Osteoblast (primary cell): ENCODE results near the gene LAMTOR1. TPM values are rescaled to one million over a fixed set of nuclear protein-coding genes. Genes with fewer than 3 reads are reported as not detected.

Source experiments
- DNase-seq: peaks from one replicate; pipeline ENCODE4 v3.0.0; 2011; ENCODE audit warnings: low spot score, mixed read lengths; ENCODE audit not compliant: insufficient read length; ENCODE audit errors: missing footprints
- H2AFZ ChIP-seq: 2 replicates; pipeline ENCODE4 v1.6.0; 2011; ENCODE audit warnings: mild to moderate bottlenecking, low read length
- H3K27ac ChIP-seq: 2 replicates; pipeline ENCODE4 v1.5.1; 2011; ENCODE audit warnings: mild to moderate bottlenecking, low read depth, low read length, moderate library complexity
- H3K27me3 ChIP-seq: 2 replicates; pipeline ENCODE4 v1.6.0; 2012; ENCODE audit warnings: mild to moderate bottlenecking, control low read depth, inconsistent platforms, low read length, moderate library complexity; ENCODE audit not compliant: insufficient read depth
- H3K36me3 ChIP-seq: 2 replicates; pipeline ENCODE4 v1.5.1; 2011; ENCODE audit warnings: mild to moderate bottlenecking, low read length, control low read depth, moderate library complexity; ENCODE audit not compliant: insufficient read depth
- H3K4me1 ChIP-seq: 2 replicates; pipeline ENCODE4 v1.5.1; 2011; ENCODE audit warnings: mild to moderate bottlenecking, low read length, control low read depth, moderate library complexity; ENCODE audit not compliant: insufficient read depth
- H3K4me2 ChIP-seq: 2 replicates; pipeline ENCODE4 v1.6.0; 2011; ENCODE audit warnings: mild to moderate bottlenecking, low read length; ENCODE audit not compliant: insufficient read depth
- H3K4me3 ChIP-seq: fragments of 200-600 bp; sonication (generic); 3 replicates; pipeline ENCODE4 v1.5.1; 2012; ENCODE audit warnings: mild to moderate bottlenecking, low read length, inconsistent platforms; ENCODE audit not compliant: insufficient read depth
- H3K79me2 ChIP-seq: 2 replicates; pipeline ENCODE4 v1.6.0; 2012; ENCODE audit warnings: mild to moderate bottlenecking, low read length, control low read depth, inconsistent platforms; ENCODE audit not compliant: insufficient read depth
- H3K9me3 ChIP-seq: 2 replicates; pipeline ENCODE4 v1.5.1; 2011; ENCODE audit warnings: low read depth, low read length, control low read depth
- H4K20me1 ChIP-seq: 2 replicates; pipeline ENCODE4 v1.6.0; 2012; ENCODE audit warnings: mild to moderate bottlenecking, low read length, control low read depth; ENCODE audit not compliant: insufficient read depth
- total RNA-seq: library from RNA; depleted of rRNA; stranded (reverse); fragments of >200 nt; gene quantifications from 2 replicates; pipeline ENCODE4 v1.2.3, GENCODE V29; 2012
- TF ChIP-seq, protein P1 (sequence below): IDR thresholded peaks from 2 replicates; pipeline ENCODE4 v1.5.1; 2011; ENCODE audit warnings: mild to moderate bottlenecking, low read depth, low read length, moderate library complexity; ENCODE audit errors: extremely low read depth

Gene LAMTOR1
- total RNA-seq, 1 donor, result 131 TPM

DNA sequence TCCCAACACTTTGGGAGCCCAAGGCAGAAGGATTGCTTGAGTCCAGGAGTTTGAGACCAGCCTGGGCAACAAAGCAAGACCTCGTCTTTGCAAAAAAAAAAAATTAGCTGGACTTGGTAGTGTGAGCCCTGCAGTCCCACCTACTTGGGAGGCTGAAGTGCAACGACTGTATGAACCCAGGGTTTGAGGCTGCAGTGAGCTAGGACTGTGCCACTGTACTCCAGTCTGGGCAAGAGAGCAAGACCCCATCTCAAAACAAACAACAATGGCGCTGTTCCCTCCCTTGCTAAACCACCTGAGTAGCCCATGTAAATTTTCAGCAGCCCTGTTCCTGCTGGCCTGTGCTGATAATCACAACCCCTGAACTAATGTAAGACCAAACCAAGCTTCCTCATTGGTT is 3.1 kb downstream of the LAMTOR1 start:
- Histone ChIP-seq H3K9me3 (no peaks in the 10 kb centered on the region), H4K20me1 (peaks cover 20% of the 10 kb centered on the region), H3K27me3 (no peaks in the 10 kb centered on the region), H3K36me3 (peaks cover 51% of the 10 kb centered on the region), H3K4me3 (no peak overlapping the region), H3K79me2 (peaks cover 57% of the 10 kb centered on the region), H2AFZ (no peak overlapping the region), H3K4me2 (peak overlapping the region; percentile 13), H3K4me1 (peaks cover 32% of the 10 kb centered on the region), H3K27ac (peak overlapping the region; percentile 95)
- DNase-seq, result no peak
- TF ChIP-seq, protein P1, sequence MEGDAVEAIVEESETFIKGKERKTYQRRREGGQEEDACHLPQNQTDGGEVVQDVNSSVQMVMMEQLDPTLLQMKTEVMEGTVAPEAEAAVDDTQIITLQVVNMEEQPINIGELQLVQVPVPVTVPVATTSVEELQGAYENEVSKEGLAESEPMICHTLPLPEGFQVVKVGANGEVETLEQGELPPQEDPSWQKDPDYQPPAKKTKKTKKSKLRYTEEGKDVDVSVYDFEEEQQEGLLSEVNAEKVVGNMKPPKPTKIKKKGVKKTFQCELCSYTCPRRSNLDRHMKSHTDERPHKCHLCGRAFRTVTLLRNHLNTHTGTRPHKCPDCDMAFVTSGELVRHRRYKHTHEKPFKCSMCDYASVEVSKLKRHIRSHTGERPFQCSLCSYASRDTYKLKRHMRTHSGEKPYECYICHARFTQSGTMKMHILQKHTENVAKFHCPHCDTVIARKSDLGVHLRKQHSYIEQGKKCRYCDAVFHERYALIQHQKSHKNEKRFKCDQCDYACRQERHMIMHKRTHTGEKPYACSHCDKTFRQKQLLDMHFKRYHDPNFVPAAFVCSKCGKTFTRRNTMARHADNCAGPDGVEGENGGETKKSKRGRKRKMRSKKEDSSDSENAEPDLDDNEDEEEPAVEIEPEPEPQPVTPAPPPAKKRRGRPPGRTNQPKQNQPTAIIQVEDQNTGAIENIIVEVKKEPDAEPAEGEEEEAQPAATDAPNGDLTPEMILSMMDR, result no peak

DNA sequence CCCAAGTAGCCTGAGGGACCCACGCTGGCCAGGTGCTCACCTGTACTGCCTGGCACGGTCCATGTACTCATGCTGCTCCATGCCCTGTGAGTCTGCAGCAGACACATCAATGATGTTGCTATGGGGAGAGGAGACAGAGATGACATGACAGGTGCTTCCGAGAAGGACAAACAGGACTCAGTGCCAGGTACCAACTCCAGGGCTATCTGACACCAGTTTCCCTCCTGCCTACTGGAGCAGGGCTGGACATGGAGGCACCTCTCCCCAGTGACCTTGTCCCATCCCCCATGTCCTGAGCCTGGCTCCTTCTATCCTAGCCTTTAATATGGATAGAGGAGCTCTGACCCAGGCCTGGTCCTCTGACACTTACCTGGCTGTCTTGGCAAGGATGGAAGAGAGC is 4.4 kb downstream of the LAMTOR1 start:
- Histone ChIP-seq H3K4me1 (peaks cover 31% of the 10 kb centered on the region), H3K4me3 (no peak overlapping the region), H3K9me3 (no peaks in the 10 kb centered on the region), H4K20me1 (peaks cover 20% of the 10 kb centered on the region), H3K4me2 (no peak overlapping the region), H3K27me3 (no peaks in the 10 kb centered on the region), H3K79me2 (peaks cover 57% of the 10 kb centered on the region), H3K36me3 (peaks cover 60% of the 10 kb centered on the region), H3K27ac (no peak overlapping the region), H2AFZ (no peak overlapping the region)
- TF ChIP-seq, protein P1, result no peak
- no peak for DNase-seq

DNA sequence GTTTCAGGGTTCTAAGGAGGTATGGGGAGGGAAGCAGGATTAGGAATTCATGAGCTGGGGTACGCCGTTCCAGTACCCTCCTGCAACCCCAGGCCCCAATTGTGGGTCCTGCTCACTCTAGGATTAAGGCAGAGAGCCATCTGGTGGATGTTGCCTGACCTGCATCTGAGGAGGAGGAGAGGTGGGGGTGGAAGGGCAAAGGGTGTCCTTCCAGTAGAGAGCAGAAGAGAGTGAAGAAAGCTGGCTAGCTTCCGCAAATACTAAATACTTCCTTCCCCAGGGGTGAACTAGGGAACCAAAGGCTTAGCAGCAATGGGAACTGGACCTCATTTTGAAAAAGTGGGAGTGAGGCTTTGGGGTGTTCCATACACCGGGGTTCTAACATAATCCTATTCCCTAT is 11.8 kb downstream of the LAMTOR1 start:
- H3K27ac ChIP-seq, result peak overlapping the region; percentile 9
- TF ChIP-seq, protein P1, result peak; percentile 86
- H3K79me2 ChIP-seq, result no peaks in the 10 kb centered on the region
- no peaks in the 10 kb centered on the region for H3K4me1 ChIP-seq
- H4K20me1 ChIP-seq, result no peaks in the 10 kb centered on the region
- H3K36me3 ChIP-seq, result peaks cover 32% of the 10 kb centered on the region
- no peaks in the 10 kb centered on the region for H3K9me3 ChIP-seq
- peak; percentile 87 for DNase-seq
- no peak overlapping the region for H3K4me3 ChIP-seq
- no peak overlapping the region for H3K4me2 ChIP-seq
- no peak overlapping the region for H2AFZ ChIP-seq
- H3K27me3 ChIP-seq, result no peaks in the 10 kb centered on the region

DNA sequence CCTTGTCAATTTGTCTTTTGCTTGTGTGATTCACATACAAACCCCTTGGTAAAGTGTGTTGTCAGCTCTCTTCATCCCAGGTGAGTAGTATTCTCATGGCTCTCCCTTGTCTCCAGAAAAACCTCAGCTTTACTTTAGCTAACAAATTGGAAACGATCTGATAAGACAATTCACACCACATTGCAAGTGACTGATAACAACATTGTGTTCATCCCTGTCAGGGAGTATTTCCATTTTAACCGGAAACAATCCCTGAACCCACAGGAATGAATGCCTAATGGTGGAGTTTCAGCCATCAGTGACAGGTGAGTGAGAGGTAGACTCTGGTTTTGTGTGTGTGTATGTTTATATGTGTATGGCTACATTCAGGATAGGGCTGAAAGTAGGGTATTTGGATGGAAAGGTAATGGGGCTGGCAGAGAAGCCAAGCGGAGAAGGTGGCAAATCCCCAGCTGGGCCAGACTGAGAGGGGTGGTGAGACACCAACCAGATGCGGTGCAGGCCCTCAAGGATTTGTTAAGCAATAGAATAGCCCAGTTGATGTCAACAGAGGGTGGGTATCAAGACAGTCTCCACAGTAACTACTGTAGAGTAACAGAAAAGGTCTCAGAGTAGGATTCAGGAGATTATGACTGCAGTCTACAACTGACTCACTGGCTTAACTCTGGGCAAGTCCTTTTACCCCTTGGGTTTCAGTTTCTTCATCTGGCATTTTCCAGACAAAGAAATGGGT is 14.9 kb downstream of the LAMTOR1 start:
- no peaks in the 10 kb centered on the region for H3K4me1 ChIP-seq
- no peak overlapping the region for H3K4me2 ChIP-seq
- no peaks in the 10 kb centered on the region for H4K20me1 ChIP-seq
- no peak overlapping the region for H2AFZ ChIP-seq
- no peak overlapping the region for H3K27ac ChIP-seq
- no peaks in the 10 kb centered on the region for H3K79me2 ChIP-seq
- H3K4me3 ChIP-seq, result no peak overlapping the region
- H3K27me3 ChIP-seq, result no peaks in the 10 kb centered on the region
- TF ChIP-seq, protein P1, result no peak
- H3K9me3 ChIP-seq, result no peaks in the 10 kb centered on the region
- DNase-seq, result no peak
- H3K36me3 ChIP-seq, result peaks cover 13% of the 10 kb centered on the region
